Ovary (tissue), 3 donors: ENCODE results near the gene EXT2.

ENCODE experiments used
- CTCF ChIP-seq, 3 donors: fragments of 450-650 bp in 2 of 3; fragments of 200-600 bp in 1 of 3; IDR thresholded peaks; one replicate each; pipeline versions ENCODE4 v1.5.1 to v1.8.0; 2016 to 2022; ENCODE audit warnings: antibody characterized with exemption in 3 of 3, mild to moderate bottlenecking in 1 of 3
- EP300 ChIP-seq: sonication (generic); formaldehyde crosslinking; IDR thresholded peaks from one replicate; pipeline ENCODE4 v1.6.1; 2017; ENCODE audit warnings: antibody characterized with exemption
- POLR2A ChIP-seq: fragments of 450-650 bp; IDR thresholded peaks from one replicate; pipeline ENCODE4 v1.6.1; 2017; ENCODE audit warnings: antibody characterized with exemption, mild to moderate bottlenecking, moderate library complexity
- donor health status: DM: no; HTN: no; CAD: no.

- TF ChIP-seq CTCF (IDR thresholded peaks at IDR 0.05) (no peak), EP300 (no peak), POLR2A (no peak)
These were observed 54.2 kb downstream of the EXT2 start for GRCh38 chr11:44149651-44150050.
